HFF-Myc (cell line): ENCODE data around the gene CES3.
"Not testable (repeated sequence)": the region's sequence is repeated elsewhere in the genome, so short reads cannot be mapped to it uniquely, and the experiment has no call there.

Experiments used
- DNase-seq: peaks from one replicate; pipeline ENCODE4 v3.0.0-alpha.2; 2011; ENCODE audit warnings: low read depth; ENCODE audit errors: extremely low read depth
- H3K4me3 ChIP-seq: replicated peaks from 2 replicates; pipeline ENCODE4 v1.5.1; 2011; ENCODE audit warnings: low read depth, mild to moderate bottlenecking, control low read depth, low read length
- TF ChIP-seq, protein P1 (sequence below): IDR thresholded peaks from 2 replicates; pipeline ENCODE4 v1.5.1; 2012; ENCODE audit warnings: mild to moderate bottlenecking, low read depth, low read length, control low read depth; ENCODE audit errors: missing control alignments

The CES3 gene

DNA sequence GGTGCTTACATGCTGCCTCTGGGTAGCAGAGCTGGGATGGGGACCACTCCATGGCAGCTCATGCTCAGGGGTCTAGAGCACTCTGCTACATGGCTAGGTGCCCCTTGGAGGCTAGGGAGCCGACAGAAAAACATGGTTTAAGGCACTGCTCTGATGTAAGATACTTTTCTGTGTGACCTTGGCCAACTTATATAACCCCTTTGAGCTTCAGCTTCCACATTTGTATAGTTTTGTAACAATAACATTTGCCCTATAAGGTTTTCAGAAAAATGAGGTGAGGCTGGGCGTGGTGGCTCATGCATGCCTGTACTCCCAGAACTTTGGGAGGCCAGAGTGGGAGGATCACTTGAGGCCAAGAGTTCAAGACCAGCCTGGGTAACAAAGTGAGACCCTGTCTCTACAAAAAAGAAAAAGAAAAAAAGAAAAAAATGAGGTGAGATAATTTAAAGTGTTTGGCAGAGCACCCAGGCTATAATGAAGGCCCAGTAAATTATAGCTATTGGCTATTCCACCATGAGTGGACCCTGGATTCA, 30.5 kb downstream of the CES3 start:
- TF ChIP-seq, protein P1, sequence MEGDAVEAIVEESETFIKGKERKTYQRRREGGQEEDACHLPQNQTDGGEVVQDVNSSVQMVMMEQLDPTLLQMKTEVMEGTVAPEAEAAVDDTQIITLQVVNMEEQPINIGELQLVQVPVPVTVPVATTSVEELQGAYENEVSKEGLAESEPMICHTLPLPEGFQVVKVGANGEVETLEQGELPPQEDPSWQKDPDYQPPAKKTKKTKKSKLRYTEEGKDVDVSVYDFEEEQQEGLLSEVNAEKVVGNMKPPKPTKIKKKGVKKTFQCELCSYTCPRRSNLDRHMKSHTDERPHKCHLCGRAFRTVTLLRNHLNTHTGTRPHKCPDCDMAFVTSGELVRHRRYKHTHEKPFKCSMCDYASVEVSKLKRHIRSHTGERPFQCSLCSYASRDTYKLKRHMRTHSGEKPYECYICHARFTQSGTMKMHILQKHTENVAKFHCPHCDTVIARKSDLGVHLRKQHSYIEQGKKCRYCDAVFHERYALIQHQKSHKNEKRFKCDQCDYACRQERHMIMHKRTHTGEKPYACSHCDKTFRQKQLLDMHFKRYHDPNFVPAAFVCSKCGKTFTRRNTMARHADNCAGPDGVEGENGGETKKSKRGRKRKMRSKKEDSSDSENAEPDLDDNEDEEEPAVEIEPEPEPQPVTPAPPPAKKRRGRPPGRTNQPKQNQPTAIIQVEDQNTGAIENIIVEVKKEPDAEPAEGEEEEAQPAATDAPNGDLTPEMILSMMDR = no peak
- H3K4me3 ChIP-seq = no peak overlapping the region
- no peak for DNase-seq

DNA sequence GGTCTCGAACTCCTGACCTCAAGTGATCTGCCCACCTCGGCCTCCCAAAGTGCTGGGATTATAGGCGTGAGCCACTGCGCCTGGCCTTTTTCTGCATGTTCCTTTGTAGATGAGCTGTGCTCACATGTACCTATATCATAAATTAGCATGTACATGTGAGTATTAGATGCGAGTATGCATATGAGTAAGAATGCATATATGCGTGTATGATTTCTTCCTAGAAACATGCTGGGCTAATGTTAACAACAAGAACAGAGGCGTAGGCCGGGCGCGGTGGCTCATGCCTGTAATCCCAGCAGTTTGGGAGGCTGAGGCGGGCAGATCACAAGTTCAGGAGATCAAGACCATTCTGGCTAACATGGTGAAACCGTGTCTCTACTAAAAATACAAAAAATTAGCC, 32.5 kb downstream of the CES3 start:
- not testable (repeated sequence) for H3K4me3 ChIP-seq, DNase-seq

DNA sequence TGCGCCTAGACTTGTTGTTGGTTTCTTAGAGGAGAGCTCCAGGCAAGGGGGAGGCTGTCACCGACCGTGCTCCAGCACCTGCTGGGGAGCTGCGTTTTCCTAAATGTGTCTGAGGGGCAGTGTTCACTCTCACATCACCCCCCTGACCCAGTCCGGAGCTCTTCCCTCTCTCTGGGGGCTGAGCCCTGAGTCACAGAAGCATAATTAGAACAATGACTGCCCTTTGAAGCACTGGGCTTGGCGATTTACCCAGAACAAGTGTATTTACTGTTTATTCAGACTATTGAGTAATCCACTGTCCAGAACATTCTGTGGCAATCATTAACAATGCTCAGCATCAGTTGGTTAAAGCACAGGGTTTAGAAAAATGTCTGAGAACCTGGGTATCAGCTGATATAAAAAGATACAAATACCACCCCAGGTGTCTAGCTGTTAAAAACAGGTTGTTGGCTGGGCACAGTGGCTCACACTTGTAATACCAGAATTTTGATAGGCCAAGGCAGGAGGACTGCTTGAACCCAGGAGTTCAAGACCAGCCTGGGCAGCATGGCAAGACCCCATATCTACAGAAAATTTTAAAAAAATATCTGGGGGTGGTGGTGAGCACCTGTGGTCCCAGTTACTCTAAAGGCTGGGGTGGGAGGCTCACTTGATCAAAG, 35.4 kb downstream of the CES3 start:
- no peak overlapping the region for H3K4me3 ChIP-seq
- TF ChIP-seq, protein P1 = no peak
- DNase-seq = no peak

DNA sequence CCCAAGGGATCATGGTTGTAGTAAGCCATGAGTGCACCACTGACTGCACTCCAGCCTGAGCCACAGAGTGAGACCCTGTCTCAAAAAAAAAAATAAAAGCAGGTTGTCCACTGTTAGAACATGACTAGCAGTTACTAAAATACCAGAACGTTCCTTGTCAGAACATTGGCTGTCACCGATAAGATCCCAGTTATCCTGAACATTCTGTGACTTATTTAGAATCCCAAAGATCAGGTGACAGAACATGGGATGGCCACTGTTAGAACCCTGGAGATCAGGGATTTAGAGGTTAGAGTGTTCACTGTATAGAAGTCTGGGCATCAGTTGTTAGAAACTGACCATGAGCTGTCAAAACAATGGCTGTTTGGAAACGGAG, 35.9 kb downstream of the CES3 start:
- no peak for DNase-seq
- H3K4me3 ChIP-seq = no peak overlapping the region
- TF ChIP-seq, protein P1 = no peak

DNA sequence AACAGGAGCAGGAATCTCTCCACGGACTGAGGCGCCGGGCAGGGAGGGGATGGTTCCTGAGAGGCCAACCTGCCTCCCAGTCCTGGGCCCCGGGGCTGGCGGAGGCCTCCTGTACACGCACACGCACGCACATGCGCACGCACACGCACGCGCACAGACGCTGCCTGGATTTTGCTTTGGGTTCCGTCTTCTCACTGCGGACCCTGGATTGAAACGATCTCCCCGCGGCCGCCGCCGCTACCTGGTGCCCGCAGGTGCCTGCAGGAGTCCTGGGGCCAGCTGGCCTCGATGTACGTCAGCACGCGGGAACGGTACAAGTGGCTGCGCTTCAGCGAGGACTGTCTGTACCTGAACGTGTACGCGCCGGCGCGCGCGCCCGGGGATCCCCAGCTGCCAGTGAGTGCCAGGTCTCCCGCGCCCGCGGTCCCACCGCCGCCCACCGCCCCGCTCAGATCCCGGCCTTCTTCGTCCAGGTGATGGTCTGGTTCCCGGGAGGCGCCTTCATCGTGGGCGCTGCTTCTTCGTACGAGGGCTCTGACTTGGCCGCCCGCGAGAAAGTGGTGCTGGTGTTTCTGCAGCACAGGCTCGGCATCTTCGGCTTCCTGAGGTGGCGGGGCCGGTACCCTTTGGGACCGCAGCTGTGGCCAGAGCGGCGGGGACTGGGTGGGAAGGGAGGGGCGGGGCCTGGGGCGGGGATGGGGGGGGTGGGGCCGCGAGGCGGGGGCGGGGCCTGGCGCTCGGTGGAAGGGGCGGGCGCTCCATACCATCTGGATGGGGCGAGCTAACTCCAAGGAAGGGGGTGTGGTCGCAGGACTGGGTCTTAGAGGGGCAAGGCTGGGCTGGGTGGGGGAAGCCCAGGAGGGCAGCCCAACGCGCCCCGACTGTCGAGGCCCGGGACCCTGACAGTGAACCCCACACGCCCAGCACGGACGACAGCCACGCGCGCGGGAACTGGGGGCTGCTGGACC, 39.6 kb downstream of the CES3 start:
- TF ChIP-seq, protein P1 = no peak
- H3K4me3 ChIP-seq = peak overlapping the region; percentile 47
- DNase-seq = no peak

DNA sequence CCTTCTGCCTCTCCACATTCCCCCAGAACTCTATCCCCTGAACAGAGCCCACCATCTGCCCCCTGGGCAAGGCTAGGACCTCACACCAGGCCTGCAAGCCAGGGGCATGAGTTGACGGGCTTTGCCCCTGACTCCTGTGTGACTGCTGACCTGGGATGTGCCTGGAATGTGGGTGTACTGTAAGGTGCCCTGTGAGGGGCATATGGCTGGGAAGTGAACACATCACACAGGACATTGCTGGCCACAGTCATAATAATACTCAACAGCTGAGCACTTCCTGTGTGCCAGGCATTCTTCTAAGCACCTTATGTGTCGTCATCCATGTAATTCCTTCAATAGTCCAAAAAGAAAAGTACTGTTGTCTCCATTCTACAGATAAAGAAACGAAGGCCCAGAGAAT, 40.7 kb downstream of the CES3 start:
- no peak for DNase-seq
- no peak overlapping the region for H3K4me3 ChIP-seq
- TF ChIP-seq, protein P1 = no peak
